ENCODE results near the gene ARL6IP1. TPM values are rescaled to one million over a fixed set of nuclear protein-coding genes. Genes with fewer than 3 reads are reported as not detected.

ARL6IP1 gene
- polyA plus RNA-seq, 1 of the 3 experiments (the other 2 are of a cell fraction) = 95.8 TPM

DNA sequence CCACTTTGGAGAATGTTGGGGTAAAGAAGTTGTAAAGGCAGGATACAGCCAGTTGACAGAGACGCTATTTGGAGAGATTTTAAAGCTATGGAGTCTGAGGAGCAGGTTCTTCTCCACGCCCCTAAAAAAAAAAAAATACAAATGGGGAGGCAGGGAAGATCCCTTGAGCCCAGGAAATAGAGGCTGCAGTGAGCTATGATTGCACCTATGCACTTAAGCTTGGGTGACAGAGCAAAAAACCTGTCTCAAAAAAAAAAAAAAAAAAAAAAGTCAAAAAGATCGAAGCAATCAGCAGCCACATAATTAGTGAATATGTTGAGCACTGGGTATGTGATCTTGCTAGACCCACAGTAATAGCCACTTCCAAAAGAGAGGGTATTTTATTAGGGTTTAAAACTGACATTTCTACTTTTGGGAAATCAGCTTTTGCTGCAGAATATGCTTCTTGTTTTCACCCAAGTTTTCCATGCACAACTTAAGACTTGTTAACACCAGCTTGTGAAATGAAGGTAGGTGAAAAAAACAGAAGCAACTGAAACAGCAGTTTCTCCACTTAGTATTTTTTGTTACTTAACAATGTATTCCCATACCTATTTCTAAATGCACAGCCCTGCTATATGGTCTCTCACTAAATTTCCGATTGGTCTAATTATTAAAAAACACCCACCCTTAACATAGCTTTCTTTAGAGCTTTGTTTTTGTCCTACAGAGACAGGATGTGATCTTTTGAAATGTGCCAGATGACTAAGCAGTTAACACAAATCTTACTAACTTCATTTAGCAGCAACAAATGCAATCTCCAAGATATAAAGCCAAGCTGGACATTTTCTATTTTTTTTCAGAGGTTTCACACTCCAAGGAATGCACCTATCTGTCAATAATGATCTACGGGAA lies 2.5 kb upstream of the ARL6IP1 start:
- 81% methylated on average over 5 of the region's 5 CpGs for WGBS (ENCODE audit: low lambda C conversion rate)

More for the DNA sequence above, 2.5 kb upstream of the ARL6IP1 start:
- Histone ChIP-seq H3K27ac (ENCODE audit: low read depth in 2 of 2, low read length in 1 of 2) (peak overlapping the region; percentile 18 to 32; a peak in 3 of 4 replicates), H3K9me3 (no peaks in the 10 kb centered on the region), H3F3A (replicated peaks; ENCODE audit: insufficient read depth) (peaks cover 22% of the 10 kb centered on the region), H3K4me3 (ENCODE audit: low read depth in 2 of 2, low read length in 1 of 2) (no peak overlapping the region), H4K20me1 (ENCODE audit: insufficient read depth) (peaks cover 17% of the 10 kb centered on the region), H3K9ac (0 out of 2 replicates have a peak overlapping the region, but pooled peaks have one; percentile 17), H2AFZ (ENCODE audit: low read depth) (no peak overlapping the region), H3K36me3 (replicated peaks in 1 of 2; ENCODE audit: control insufficient read depth in 1 of 2, insufficient read depth in 2 of 2, low read length in 1 of 2) (peaks cover 24 to 31% of the 10 kb centered on the region in 2 experiments), H3K79me2 (ENCODE audit: insufficient read depth) (peaks cover 44% of the 10 kb centered on the region), H3K9me2 (no peaks in the 10 kb centered on the region), H3K27me3 (ENCODE audit: insufficient read depth) (no peaks in the 10 kb centered on the region), H3K4me1 (ENCODE audit: control insufficient read depth in 1 of 2, insufficient read depth in 2 of 2, low read depth in 1 of 2, low read length in 1 of 2) (peaks cover 8 to 26% of the 10 kb centered on the region in 2 experiments; a peak in 3 of 4 replicates), H3K4me2 (no peak overlapping the region; the same call in 1 of the 2 replicates)
- no peak for TF ChIP-seq NRF1 (IDR thresholded peaks at IDR 0.05; ENCODE audit: low read depth, low read length)
- no peak for TF ChIP-seq SIN3A (IDR thresholded peaks at IDR 0.05; ENCODE audit: borderline replicate concordance, low read depth, low read length)
- no peak for TF ChIP-seq TCF12 (IDR thresholded peaks at IDR 0.05)
- TF ChIP-seq NFIC (IDR thresholded peaks at IDR 0.05; ENCODE audit: borderline replicate concordance) = no peak
- no peak for TF ChIP-seq POLR2AphosphoS5 (IDR thresholded peaks at IDR 0.05; ENCODE audit: low read depth, low read length)
- no peak for TF ChIP-seq RXRA (IDR thresholded peaks at IDR 0.05; ENCODE audit: borderline replicate concordance, low read depth)
- TF ChIP-seq, protein P1, sequence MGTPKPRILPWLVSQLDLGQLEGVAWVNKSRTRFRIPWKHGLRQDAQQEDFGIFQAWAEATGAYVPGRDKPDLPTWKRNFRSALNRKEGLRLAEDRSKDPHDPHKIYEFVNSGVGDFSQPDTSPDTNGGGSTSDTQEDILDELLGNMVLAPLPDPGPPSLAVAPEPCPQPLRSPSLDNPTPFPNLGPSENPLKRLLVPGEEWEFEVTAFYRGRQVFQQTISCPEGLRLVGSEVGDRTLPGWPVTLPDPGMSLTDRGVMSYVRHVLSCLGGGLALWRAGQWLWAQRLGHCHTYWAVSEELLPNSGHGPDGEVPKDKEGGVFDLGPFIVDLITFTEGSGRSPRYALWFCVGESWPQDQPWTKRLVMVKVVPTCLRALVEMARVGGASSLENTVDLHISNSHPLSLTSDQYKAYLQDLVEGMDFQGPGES (IDR thresholded peaks at IDR 0.05; ENCODE audit: low read depth, low read length) = no peak
- no peak for TF ChIP-seq YY1 (IDR thresholded peaks at IDR 0.05; ENCODE audit: low read depth)
- TF ChIP-seq MXI1 (IDR thresholded peaks at IDR 0.05; ENCODE audit: low read depth, low read length) = no peak
- TF ChIP-seq, protein P2, sequence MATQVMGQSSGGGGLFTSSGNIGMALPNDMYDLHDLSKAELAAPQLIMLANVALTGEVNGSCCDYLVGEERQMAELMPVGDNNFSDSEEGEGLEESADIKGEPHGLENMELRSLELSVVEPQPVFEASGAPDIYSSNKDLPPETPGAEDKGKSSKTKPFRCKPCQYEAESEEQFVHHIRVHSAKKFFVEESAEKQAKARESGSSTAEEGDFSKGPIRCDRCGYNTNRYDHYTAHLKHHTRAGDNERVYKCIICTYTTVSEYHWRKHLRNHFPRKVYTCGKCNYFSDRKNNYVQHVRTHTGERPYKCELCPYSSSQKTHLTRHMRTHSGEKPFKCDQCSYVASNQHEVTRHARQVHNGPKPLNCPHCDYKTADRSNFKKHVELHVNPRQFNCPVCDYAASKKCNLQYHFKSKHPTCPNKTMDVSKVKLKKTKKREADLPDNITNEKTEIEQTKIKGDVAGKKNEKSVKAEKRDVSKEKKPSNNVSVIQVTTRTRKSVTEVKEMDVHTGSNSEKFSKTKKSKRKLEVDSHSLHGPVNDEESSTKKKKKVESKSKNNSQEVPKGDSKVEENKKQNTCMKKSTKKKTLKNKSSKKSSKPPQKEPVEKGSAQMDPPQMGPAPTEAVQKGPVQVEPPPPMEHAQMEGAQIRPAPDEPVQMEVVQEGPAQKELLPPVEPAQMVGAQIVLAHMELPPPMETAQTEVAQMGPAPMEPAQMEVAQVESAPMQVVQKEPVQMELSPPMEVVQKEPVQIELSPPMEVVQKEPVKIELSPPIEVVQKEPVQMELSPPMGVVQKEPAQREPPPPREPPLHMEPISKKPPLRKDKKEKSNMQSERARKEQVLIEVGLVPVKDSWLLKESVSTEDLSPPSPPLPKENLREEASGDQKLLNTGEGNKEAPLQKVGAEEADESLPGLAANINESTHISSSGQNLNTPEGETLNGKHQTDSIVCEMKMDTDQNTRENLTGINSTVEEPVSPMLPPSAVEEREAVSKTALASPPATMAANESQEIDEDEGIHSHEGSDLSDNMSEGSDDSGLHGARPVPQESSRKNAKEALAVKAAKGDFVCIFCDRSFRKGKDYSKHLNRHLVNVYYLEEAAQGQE (IDR thresholded peaks at IDR 0.05; ENCODE audit: low read depth, low read length) = no peak
- no peak for TF ChIP-seq TEAD4 (IDR thresholded peaks at IDR 0.05; ENCODE audit: borderline replicate concordance, insufficient read depth)
- TF ChIP-seq FOSL2 (IDR thresholded peaks at IDR 0.05; ENCODE audit: borderline replicate concordance, low read depth) = no peak
- TF ChIP-seq, protein P3, sequence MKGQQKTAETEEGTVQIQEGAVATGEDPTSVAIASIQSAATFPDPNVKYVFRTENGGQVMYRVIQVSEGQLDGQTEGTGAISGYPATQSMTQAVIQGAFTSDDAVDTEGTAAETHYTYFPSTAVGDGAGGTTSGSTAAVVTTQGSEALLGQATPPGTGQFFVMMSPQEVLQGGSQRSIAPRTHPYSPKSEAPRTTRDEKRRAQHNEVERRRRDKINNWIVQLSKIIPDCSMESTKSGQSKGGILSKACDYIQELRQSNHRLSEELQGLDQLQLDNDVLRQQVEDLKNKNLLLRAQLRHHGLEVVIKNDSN (IDR thresholded peaks at IDR 0.05; ENCODE audit: borderline replicate concordance, low read depth) = no peak
- TF ChIP-seq JUND (IDR thresholded peaks at IDR 0.05) = no peak
- TF ChIP-seq, protein P4, sequence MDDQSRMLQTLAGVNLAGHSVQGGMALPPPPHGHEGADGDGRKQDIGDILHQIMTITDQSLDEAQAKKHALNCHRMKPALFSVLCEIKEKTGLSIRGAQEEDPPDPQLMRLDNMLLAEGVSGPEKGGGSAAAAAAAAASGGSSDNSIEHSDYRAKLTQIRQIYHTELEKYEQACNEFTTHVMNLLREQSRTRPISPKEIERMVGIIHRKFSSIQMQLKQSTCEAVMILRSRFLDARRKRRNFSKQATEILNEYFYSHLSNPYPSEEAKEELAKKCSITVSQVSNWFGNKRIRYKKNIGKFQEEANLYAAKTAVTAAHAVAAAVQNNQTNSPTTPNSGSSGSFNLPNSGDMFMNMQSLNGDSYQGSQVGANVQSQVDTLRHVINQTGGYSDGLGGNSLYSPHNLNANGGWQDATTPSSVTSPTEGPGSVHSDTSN (IDR thresholded peaks at IDR 0.05) = no peak
- TF ChIP-seq EZH2phosphoT487 (IDR thresholded peaks at IDR 0.05; ENCODE audit: borderline replicate concordance, low read depth) = no peak
- no peak for DNase-seq
- ChIA-PET CTCF (interaction anchor here (0.6 to 2.5 kb wide), 5 partner anchors 61 to 1225 kb away, joined by 3 to 8 read pairs (median 3); no protein-coding TSS in a partner anchor), POLR2A (interaction anchor here (4.9 kb wide), 1 partner anchor 14 kb away, joined by 56 read pairs; the partner anchor contains the start of gene RPS15A)
